Upper lobe of left lung (tissue), 6 donors: ENCODE results near the gene EXOC1L. TPM values are rescaled to one million over a fixed set of nuclear protein-coding genes. Genes with fewer than 3 reads are reported as not detected.
"Not testable (repeated sequence)": the region's sequence is repeated elsewhere in the genome, so short reads cannot be mapped to it uniquely, and the experiment has no call there.

Source experiments
- ATAC-seq, 2 donors: fragments of 200-7000 bp; cut with Tn5 transposase; one replicate each; pipeline ENCODE4 v1.9.1; 2022; ENCODE audit warnings: mild to moderate bottlenecking in 2 of 2, moderate library complexity in 2 of 2; ENCODE audit not compliant: low FRiP score in 2 of 2
- DNase-seq, 2 donors: peaks; one replicate each; pipeline ENCODE4 v3.0.0-alpha.2; 2019 to 2020
- H3K27ac ChIP-seq, 4 donors: fragments of 200-600 bp; sonication (generic); one replicate each; pipeline ENCODE4 v1.5.1; 2016 to 2019
- H3K27me3 ChIP-seq, 4 donors: fragments of 200-600 bp; sonication (generic); one replicate each; pipeline ENCODE4 v1.5.1; 2017 to 2019
- H3K36me3 ChIP-seq, 4 donors: fragments of 200-600 bp; sonication (generic); one replicate each; pipeline ENCODE4 v1.5.1; 2016 to 2019
- H3K4me1 ChIP-seq, 4 donors: fragments of 200-600 bp; sonication (generic); one replicate each; pipeline ENCODE4 v1.5.1; 2018 to 2019
- H3K4me3 ChIP-seq, 4 donors: fragments of 200-600 bp; sonication (generic); one replicate each; pipeline ENCODE4 v1.5.1; 2017 to 2019; ENCODE audit warnings: mild to moderate bottlenecking in 2 of 4, moderate library complexity in 1 of 4
- H3K9me3 ChIP-seq, 4 donors: fragments of 200-600 bp; sonication (generic); one replicate each; pipeline ENCODE4 v1.5.1; 2018 to 2019
- CTCF ChIP-seq, 6 experiments: fragments of 450-650 bp in 4 of 6; fragments of 200-600 bp in 2 of 6; sonication (generic) in 2 of 6; IDR thresholded peaks; one replicate each; pipeline ENCODE4 v1.5.1; 2016 to 2019; ENCODE audit warnings: antibody characterized with exemption in 6 of 6
- EP300 ChIP-seq, 4 donors: sonication (generic); formaldehyde crosslinking; IDR thresholded peaks; one replicate each; pipeline ENCODE4 v1.5.1; 2017; ENCODE audit warnings: antibody characterized with exemption in 4 of 4, control low read depth in 2 of 4
- POLR2A ChIP-seq, 4 donors: fragments of 450-650 bp; IDR thresholded peaks; one replicate each; pipeline ENCODE4 v1.5.1; 2016 to 2017; ENCODE audit warnings: antibody characterized with exemption in 4 of 4, mild to moderate bottlenecking in 2 of 4
- POLR2AphosphoS5 ChIP-seq, 2 donors: sonication (generic); formaldehyde crosslinking; IDR thresholded peaks; one replicate each; pipeline ENCODE4 v1.5.1; 2017; ENCODE audit warnings: antibody characterized with exemption in 2 of 2
- WGBS, 2 donors: methylation state at CpG; one replicate each; pipeline ENCODE4 v1.1.5; 2017 to 2018; 5-methylcytosine and 5-hydroxymethylcytosine counted together
- total RNA-seq, 6 donors: library from RNA; depleted of rRNA in 4 of 6; stranded (reverse); fragments of >200 nt in 4 of 6; gene quantifications; one replicate each; pipeline versions ENCODE4 v1.1.0 to v1.2.1, GENCODE V29; 2016 to 2021
- donor health status: DM: no; HTN: no; CAD: no; lungs with moderate emphysema.
- donor health status: DM: no; HTN: yes; CAD: no; lungs with severe emphysema.

Gene EXOC1L
- total RNA-seq, 6 donors from 2014 or later, result not detected

GRCh38 chr4:55838952-55839351 lies 19.4 kb downstream of the EXOC1L start:
- TF ChIP-seq EP300 (IDR thresholded peaks at IDR 0.05) (no peak), CTCF (IDR thresholded peaks at IDR 0.05) (no peak), POLR2A (IDR thresholded peaks at IDR 0.05) (no peak), POLR2AphosphoS5 (IDR thresholded peaks at IDR 0.05) (no peak)
- no peaks in the 10 kb centered on the region for H3K4me1 ChIP-seq
- ATAC-seq (no peak), DNase-seq (no peak)
- H3K4me3 ChIP-seq, result no peak overlapping the region
- H3K9me3 ChIP-seq, result peaks cover 0 to 3% (median 0%) of the 10 kb centered on the region in 4 donors
- no peaks in the 10 kb centered on the region for H3K36me3 ChIP-seq
- no peaks in the 10 kb centered on the region for H3K27me3 ChIP-seq
- no peak overlapping the region for H3K27ac ChIP-seq

- ATAC-seq (no peak), DNase-seq (no peak)
These were observed 21.4 kb downstream of the EXOC1L start for GRCh38 chr4:55840956-55841355.

DNA sequence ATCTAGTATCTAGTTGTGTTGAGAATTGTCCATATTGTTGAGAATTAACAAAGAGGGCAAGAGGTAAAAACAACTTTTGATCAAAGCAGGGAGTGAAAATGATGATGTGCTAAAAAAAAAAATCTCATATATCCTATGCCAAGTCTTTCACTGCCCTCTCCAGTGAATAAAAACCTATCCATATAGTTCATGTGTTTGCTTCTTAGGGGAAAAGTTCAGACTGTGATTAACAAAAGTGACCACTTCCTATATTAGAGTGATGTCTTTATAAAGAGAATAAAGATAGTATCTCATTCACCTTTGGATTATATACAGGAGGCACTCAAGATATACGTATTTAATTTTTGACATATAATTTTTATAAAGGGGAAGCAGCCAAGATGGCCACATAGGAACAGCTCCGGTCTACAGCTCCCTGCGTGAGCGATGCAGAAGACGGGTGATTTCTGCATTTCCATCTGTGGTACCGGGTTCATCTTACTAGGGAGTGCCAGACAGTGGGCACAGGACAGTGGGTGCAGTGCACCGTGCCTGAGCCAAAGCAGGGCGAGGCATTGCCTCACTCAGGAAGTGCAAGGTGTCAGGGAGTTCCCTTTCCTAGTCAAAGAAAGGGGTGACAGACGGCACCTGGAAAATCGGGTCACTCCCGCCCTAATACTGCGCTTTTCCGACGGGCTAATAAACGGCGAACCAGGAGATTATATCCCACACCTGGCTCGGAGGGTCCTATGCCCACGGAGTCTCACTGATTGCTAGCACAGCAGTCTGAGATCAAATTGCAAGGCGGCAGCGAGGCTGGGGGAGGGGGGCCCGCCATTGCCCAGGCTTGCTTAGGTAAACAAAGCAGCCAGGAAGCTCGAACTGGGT lies 22.0 kb downstream of the EXOC1L start:
- not testable (repeated sequence) for ATAC-seq, H3K9me3 ChIP-seq, H3K27me3 ChIP-seq, H3K36me3 ChIP-seq, H3K4me1 ChIP-seq
- 72 to 84% methylated on average over 17 to 18 of the region's 22 CpGs for WGBS, 2 donors
- Histone ChIP-seq H3K27ac (peak overlapping the region in 1 of 4 donors; percentile 46), H3K4me3 (peak overlapping the region in 2 of 4 donors; percentile 29 to 34)
- peak in 1 of 2 donors; percentile 63 for DNase-seq

More at GRCh38 chr4:55840956-55841355, 21.4 kb downstream of the EXOC1L start:
- Histone ChIP-seq H3K27ac (no peak overlapping the region), H3K36me3 (no peaks in the 10 kb centered on the region), H3K4me3 (no peak overlapping the region), H3K4me1 (no peaks in the 10 kb centered on the region), H3K9me3 (peaks cover 0 to 3% (median 0%) of the 10 kb centered on the region in 4 donors), H3K27me3 (no peaks in the 10 kb centered on the region)
- TF ChIP-seq POLR2A (IDR thresholded peaks at IDR 0.05) (no peak), CTCF (IDR thresholded peaks at IDR 0.05) (no peak), EP300 (IDR thresholded peaks at IDR 0.05) (no peak), POLR2AphosphoS5 (IDR thresholded peaks at IDR 0.05) (no peak)
- 92 to 100% methylated on average over 1 of the region's 1 CpG for WGBS, 2 donors

DNA sequence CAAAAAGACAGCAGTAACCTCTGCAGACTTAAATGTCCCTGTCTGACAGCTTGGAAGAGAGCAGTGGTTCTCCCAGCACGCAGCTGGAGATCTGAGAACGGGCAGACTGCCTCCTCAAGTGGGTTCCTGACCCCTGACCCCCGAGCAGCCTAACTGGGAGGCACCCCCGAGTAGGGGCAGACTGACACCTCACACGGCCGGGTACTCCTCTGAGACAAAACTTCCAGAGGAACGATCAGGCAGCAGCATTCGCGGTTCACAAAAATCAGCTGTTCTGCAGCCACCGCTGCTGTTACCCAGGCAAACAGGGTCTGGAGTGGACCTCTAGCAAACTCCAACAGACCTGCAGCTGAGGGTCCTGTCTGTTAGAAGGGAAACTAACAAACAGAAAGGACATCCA lies 22.7 kb downstream of the EXOC1L start:
- not testable (repeated sequence) for H3K4me1 ChIP-seq, H3K27ac ChIP-seq, DNase-seq, H3K36me3 ChIP-seq, H3K4me3 ChIP-seq, H3K9me3 ChIP-seq, ATAC-seq, H3K27me3 ChIP-seq
- WGBS, 2 donors, result 71 to 80% methylated on average over 1 to 8 of the region's 10 CpGs

- DNase-seq, result no peak
- WGBS, 2 donors, result 80 to 90% methylated on average over 6 to 9 of the region's 9 CpGs
- no peak overlapping the region for H3K4me3 ChIP-seq
- H3K27me3 ChIP-seq, result no peaks in the 10 kb centered on the region
- no peaks in the 10 kb centered on the region for H3K36me3 ChIP-seq
- H3K9me3 ChIP-seq, result no peaks in the 10 kb centered on the region
- peaks cover 4 to 11% (median 5%) of the 10 kb centered on the region in 4 donors for H3K4me1 ChIP-seq
- no peak overlapping the region for H3K27ac ChIP-seq
- ATAC-seq, result no peak
- TF ChIP-seq POLR2A (IDR thresholded peaks at IDR 0.05) (no peak), EP300 (IDR thresholded peaks at IDR 0.05) (no peak), CTCF (IDR thresholded peaks at IDR 0.05) (no peak), POLR2AphosphoS5 (IDR thresholded peaks at IDR 0.05) (no peak)
These were observed 30.1 kb downstream of the EXOC1L start for GRCh38 chr4:55849724-55850123.

GRCh38 chr4:55851885-55852284 lies 32.3 kb downstream of the EXOC1L start:
- Histone ChIP-seq H3K27me3 (no peaks in the 10 kb centered on the region), H3K27ac (no peak overlapping the region), H3K4me1 (peaks cover 9 to 23% (median 14%) of the 10 kb centered on the region in 4 donors), H3K9me3 (no peaks in the 10 kb centered on the region), H3K4me3 (no peak overlapping the region), H3K36me3 (no peaks in the 10 kb centered on the region)
- 79 to 80% methylated on average over 4 to 6 of the region's 6 CpGs for WGBS, 2 donors
- ATAC-seq (no peak), DNase-seq (no peak)
- TF ChIP-seq CTCF (IDR thresholded peaks at IDR 0.05) (no peak), EP300 (IDR thresholded peaks at IDR 0.05) (no peak), POLR2A (IDR thresholded peaks at IDR 0.05) (no peak), POLR2AphosphoS5 (IDR thresholded peaks at IDR 0.05) (no peak)
